ENCODE data around the gene ZRANB1. TPM values are rescaled to one million over a fixed set of nuclear protein-coding genes. Genes with fewer than 3 reads are reported as not detected.

ZRANB1 gene
- total and polyA plus RNA-seq, 2 experiments from 2014 or later, result 4.2 to 26.7 TPM

DNA sequence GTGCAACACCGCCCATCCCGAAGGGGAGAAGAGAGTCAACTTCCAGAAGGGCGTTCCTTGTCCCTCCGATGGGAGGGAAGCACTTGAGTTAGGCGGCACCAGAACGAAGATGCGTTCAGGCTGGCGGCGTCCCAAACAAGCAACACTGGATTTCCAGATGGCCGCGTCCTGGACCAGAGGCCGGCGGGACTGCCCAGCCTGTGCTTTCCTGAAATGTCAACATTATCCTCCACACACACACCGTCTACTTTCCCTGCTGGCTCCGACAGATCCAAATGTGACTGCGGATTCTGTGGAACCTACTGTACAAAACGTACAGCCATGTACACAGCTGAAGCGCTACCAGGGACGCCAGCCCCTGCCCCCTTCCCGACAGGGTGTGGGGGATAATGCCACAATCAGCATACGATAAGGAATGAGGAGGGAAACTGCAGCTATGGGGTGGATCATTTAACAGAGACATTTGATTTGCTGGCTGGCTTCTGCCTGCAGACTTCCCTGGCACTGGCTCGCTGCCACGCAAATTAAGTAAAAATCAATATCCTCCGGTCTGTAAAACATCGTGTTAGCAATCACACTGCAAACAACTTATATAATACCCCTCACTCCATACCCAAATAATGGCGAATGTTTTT, 82.1 kb downstream of the ZRANB1 start:
- Histone ChIP-seq H3F3A (replicated peaks; ENCODE audit: low read depth) (no peaks in the 10 kb centered on the region), H4K20me1 (replicated peaks; ENCODE audit: insufficient read depth) (peaks cover 53% of the 10 kb centered on the region), H3K4me3 (no peak overlapping the region), H3K9me2 (ENCODE audit: insufficient read depth) (no peaks in the 10 kb centered on the region), H3K4me2 (no peak overlapping the region), H3K27me3 (ENCODE audit: insufficient read depth) (no peaks in the 10 kb centered on the region), H2AFZ (no peak overlapping the region), H3K36me3 (ENCODE audit: insufficient read depth) (no peaks in the 10 kb centered on the region; the same call in none of the 2 replicates), H3K27ac (ENCODE audit: low read depth) (no peak overlapping the region; the same call in 1 of the 2 replicates), H3K79me2 (replicated peaks; ENCODE audit: insufficient read depth) (peaks cover 100% of the 10 kb centered on the region), H3K4me1 (ENCODE audit: insufficient read depth) (peaks cover 26% of the 10 kb centered on the region)
- ATAC-seq (no peak), DNase-seq (ENCODE audit: low spot score) (no peak)
- Mint-ChIP-seq H3K9me3 (peaks cover 21% of the 10 kb centered on the region), H3K4me3 (no peak overlapping the region; the same call in 2 of the 3 replicates), H3K4me1 (peaks cover 64% of the 10 kb centered on the region), H3K27me3 (ENCODE audit: insufficient read depth, low read depth, poor library complexity) (peaks cover 15% of the 10 kb centered on the region), H3K36me3 (ENCODE audit: low read depth) (peaks cover 79% of the 10 kb centered on the region), H3K27ac (peak overlapping the region; percentile 41; the same call in 1 of the 2 replicates)
- TF ChIP-seq, protein P1, sequence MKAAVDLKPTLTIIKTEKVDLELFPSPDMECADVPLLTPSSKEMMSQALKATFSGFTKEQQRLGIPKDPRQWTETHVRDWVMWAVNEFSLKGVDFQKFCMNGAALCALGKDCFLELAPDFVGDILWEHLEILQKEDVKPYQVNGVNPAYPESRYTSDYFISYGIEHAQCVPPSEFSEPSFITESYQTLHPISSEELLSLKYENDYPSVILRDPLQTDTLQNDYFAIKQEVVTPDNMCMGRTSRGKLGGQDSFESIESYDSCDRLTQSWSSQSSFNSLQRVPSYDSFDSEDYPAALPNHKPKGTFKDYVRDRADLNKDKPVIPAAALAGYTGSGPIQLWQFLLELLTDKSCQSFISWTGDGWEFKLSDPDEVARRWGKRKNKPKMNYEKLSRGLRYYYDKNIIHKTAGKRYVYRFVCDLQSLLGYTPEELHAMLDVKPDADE (IDR thresholded peaks at IDR 0.05), result no peak
- TF ChIP-seq NANOG (IDR thresholded peaks at IDR 0.05; ENCODE audit: borderline replicate concordance), result no peak
- TF ChIP-seq POLR2AphosphoS5 (IDR thresholded peaks at IDR 0.05; ENCODE audit: low read depth), result no peak
- no peak for TF ChIP-seq CREB1 (CRISPR knock-in tag; IDR thresholded peaks at IDR 0.05; ENCODE audit: low read depth)
- TF ChIP-seq JUNB (IDR thresholded peaks at IDR 0.05; ENCODE audit: unreplicated experiment), result no peak
- TF ChIP-seq ZNF114 (CRISPR knock-in tag; IDR thresholded peaks at IDR 0.05), result no peak
- TF ChIP-seq, protein P2, sequence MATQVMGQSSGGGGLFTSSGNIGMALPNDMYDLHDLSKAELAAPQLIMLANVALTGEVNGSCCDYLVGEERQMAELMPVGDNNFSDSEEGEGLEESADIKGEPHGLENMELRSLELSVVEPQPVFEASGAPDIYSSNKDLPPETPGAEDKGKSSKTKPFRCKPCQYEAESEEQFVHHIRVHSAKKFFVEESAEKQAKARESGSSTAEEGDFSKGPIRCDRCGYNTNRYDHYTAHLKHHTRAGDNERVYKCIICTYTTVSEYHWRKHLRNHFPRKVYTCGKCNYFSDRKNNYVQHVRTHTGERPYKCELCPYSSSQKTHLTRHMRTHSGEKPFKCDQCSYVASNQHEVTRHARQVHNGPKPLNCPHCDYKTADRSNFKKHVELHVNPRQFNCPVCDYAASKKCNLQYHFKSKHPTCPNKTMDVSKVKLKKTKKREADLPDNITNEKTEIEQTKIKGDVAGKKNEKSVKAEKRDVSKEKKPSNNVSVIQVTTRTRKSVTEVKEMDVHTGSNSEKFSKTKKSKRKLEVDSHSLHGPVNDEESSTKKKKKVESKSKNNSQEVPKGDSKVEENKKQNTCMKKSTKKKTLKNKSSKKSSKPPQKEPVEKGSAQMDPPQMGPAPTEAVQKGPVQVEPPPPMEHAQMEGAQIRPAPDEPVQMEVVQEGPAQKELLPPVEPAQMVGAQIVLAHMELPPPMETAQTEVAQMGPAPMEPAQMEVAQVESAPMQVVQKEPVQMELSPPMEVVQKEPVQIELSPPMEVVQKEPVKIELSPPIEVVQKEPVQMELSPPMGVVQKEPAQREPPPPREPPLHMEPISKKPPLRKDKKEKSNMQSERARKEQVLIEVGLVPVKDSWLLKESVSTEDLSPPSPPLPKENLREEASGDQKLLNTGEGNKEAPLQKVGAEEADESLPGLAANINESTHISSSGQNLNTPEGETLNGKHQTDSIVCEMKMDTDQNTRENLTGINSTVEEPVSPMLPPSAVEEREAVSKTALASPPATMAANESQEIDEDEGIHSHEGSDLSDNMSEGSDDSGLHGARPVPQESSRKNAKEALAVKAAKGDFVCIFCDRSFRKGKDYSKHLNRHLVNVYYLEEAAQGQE (IDR thresholded peaks at IDR 0.05; ENCODE audit: unreplicated experiment), result no peak
- TF ChIP-seq STAT1 (IDR thresholded peaks at IDR 0.05; ENCODE audit: unreplicated experiment), result no peak
- TF ChIP-seq EZH2 (IDR thresholded peaks at IDR 0.05; ENCODE audit: low read depth, unreplicated experiment), result no peak
- TF ChIP-seq, protein P3, sequence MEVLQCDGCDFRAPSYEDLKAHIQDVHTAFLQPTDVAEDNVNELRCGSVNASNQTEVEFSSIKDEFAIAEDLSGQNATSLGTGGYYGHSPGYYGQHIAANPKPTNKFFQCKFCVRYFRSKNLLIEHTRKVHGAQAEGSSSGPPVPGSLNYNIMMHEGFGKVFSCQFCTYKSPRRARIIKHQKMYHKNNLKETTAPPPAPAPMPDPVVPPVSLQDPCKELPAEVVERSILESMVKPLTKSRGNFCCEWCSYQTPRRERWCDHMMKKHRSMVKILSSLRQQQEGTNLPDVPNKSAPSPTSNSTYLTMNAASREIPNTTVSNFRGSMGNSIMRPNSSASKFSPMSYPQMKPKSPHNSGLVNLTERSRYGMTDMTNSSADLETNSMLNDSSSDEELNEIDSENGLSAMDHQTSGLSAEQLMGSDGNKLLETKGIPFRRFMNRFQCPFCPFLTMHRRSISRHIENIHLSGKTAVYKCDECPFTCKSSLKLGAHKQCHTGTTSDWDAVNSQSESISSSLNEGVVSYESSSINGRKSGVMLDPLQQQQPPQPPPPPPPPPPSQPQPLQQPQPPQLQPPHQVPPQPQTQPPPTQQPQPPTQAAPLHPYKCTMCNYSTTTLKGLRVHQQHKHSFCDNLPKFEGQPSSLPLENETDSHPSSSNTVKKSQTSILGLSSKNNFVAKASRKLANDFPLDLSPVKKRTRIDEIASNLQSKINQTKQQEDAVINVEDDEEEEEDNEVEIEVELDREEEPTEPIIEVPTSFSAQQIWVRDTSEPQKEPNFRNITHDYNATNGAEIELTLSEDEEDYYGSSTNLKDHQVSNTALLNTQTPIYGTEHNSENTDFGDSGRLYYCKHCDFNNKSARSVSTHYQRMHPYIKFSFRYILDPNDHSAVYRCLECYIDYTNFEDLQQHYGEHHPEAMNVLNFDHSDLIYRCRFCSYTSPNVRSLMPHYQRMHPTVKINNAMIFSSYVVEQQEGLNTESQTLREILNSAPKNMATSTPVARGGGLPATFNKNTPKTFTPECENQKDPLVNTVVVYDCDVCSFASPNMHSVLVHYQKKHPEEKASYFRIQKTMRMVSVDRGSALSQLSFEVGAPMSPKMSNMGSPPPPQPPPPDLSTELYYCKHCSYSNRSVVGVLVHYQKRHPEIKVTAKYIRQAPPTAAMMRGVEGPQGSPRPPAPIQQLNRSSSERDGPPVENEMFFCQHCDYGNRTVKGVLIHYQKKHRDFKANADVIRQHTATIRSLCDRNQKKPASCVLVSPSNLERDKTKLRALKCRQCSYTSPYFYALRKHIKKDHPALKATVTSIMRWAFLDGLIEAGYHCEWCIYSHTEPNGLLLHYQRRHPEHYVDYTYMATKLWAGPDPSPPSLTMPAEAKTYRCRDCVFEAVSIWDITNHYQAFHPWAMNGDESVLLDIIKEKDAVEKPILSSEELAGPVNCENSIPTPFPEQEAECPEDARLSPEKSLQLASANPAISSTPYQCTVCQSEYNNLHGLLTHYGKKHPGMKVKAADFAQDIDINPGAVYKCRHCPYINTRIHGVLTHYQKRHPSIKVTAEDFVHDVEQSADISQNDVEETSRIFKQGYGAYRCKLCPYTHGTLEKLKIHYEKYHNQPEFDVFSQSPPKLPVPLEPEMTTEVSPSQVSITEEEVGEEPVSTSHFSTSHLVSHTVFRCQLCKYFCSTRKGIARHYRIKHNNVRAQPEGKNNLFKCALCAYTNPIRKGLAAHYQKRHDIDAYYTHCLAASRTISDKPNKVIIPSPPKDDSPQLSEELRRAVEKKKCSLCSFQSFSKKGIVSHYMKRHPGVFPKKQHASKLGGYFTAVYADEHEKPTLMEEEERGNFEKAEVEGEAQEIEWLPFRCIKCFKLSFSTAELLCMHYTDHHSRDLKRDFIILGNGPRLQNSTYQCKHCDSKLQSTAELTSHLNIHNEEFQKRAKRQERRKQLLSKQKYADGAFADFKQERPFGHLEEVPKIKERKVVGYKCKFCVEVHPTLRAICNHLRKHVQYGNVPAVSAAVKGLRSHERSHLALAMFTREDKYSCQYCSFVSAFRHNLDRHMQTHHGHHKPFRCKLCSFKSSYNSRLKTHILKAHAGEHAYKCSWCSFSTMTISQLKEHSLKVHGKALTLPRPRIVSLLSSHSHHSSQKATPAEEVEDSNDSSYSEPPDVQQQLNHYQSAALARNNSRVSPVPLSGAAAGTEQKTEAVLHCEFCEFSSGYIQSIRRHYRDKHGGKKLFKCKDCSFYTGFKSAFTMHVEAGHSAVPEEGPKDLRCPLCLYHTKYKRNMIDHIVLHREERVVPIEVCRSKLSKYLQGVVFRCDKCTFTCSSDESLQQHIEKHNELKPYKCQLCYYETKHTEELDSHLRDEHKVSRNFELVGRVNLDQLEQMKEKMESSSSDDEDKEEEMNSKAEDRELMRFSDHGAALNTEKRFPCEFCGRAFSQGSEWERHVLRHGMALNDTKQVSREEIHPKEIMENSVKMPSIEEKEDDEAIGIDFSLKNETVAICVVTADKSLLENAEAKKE (CRISPR knock-in tag; IDR thresholded peaks at IDR 0.05), result no peak
